ENCODE results near the gene WDR54.

The WDR54 gene

DNA sequence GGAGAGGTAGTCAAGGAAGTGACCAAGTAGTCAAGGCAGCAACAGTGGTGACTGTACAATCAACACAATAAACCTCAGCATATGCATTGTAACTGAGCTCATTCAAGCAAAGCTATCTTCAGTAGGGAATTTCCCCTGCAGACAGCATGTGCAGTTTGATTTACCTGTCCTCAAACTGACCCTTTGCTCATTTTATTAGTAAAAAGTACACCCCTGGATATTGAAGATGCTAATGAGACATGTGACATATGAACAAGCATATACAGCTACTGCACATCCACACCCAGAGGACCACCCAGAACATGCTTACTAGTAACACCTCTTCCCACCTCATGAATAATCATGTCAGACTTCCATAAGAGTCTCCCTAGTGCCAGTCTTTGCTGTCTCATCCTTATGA, 15.5 kb upstream of the WDR54 start:
- TF ChIP-seq, protein P1, sequence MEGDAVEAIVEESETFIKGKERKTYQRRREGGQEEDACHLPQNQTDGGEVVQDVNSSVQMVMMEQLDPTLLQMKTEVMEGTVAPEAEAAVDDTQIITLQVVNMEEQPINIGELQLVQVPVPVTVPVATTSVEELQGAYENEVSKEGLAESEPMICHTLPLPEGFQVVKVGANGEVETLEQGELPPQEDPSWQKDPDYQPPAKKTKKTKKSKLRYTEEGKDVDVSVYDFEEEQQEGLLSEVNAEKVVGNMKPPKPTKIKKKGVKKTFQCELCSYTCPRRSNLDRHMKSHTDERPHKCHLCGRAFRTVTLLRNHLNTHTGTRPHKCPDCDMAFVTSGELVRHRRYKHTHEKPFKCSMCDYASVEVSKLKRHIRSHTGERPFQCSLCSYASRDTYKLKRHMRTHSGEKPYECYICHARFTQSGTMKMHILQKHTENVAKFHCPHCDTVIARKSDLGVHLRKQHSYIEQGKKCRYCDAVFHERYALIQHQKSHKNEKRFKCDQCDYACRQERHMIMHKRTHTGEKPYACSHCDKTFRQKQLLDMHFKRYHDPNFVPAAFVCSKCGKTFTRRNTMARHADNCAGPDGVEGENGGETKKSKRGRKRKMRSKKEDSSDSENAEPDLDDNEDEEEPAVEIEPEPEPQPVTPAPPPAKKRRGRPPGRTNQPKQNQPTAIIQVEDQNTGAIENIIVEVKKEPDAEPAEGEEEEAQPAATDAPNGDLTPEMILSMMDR (conservative IDR thresholded peaks at IDR 0.05): no peak
- TF ChIP-seq ZFX (IDR thresholded peaks at IDR 0.05): no peak
- no peak overlapping the region for H3K27ac ChIP-seq

DNA sequence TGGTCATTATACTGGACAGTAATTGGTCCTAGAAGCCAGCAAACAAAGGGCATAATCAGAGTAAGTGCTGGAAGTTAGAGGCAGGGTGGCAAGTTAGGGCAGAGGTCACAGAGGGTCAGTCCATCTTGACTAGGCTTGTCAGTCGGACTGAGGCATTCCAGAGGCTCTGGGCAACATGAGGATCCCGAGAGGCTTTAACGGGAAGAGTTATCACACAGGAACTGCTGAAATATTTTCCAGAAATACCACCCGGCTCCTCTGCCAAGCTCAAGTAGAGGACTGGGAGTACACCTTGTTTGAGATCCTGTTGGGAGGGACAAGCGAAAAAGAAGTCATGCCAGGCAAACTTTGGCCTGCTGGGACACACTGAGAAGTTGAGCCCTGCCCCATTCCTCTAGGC, 13.8 kb upstream of the WDR54 start:
- TF ChIP-seq, protein P1 (conservative IDR thresholded peaks at IDR 0.05): no peak
- no peak for TF ChIP-seq ZFX (IDR thresholded peaks at IDR 0.05)
- H3K27ac ChIP-seq: no peak overlapping the region

DNA sequence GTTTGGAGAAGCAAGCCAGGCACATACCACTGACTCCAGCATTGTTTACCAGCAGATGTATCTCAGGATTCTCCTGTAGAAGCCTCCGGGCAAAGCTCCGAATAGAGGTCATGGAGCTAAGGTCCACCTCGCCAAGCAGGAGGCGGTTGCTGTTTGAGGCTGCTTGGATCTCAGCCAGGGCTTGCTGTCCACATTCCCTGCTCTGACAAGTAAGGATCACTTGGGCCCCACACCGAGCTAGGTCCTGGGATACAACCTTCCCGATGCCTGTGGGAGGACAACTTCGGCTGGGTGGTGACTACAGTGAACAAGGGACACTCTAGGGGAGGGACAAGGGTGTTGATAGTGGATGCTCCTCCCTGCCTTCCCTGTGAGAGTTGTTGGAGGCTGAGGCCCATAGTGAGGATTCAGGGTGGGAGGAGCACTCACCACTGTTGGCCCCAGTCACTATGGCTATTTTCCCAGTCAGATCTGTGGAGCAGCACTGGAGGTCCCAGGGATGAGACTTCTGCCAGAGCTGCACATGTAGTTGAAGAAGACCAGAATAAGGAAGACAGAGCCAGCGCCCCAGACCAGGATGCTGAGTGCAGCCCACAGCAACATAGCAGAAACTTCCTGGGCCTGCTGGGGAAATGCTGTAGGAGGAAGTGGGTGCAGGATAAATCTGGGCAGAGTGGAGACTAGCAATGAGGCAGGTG, 8.4 kb upstream of the WDR54 start:
- no peak overlapping the region for H3K27ac ChIP-seq
- TF ChIP-seq ZFX (IDR thresholded peaks at IDR 0.05): no peak
- TF ChIP-seq, protein P1 (conservative IDR thresholded peaks at IDR 0.05): no peak

DNA sequence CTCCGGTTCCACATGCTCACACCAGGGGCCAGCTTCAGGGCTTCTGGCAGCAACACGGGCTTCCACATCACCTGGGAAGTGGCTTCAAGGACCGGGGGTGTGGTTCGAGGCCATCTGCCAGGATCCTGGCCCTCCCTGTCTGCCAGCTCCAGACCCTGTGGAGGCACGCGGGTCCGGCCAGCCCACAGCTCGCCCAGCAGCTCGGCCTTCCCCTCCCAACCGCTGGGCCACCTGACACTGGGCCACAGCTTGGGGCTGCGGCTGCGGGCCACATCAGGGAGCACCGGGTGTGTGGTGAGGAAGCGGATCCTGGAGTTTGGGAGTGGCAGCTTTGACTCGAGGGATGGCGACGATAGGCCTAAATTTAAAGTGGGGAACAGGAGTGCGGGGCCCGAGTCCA, 7.1 kb upstream of the WDR54 start:
- no peak overlapping the region for H3K27ac ChIP-seq
- TF ChIP-seq, protein P1 (conservative IDR thresholded peaks at IDR 0.05): no peak
- no peak for TF ChIP-seq ZFX (IDR thresholded peaks at IDR 0.05)

DNA sequence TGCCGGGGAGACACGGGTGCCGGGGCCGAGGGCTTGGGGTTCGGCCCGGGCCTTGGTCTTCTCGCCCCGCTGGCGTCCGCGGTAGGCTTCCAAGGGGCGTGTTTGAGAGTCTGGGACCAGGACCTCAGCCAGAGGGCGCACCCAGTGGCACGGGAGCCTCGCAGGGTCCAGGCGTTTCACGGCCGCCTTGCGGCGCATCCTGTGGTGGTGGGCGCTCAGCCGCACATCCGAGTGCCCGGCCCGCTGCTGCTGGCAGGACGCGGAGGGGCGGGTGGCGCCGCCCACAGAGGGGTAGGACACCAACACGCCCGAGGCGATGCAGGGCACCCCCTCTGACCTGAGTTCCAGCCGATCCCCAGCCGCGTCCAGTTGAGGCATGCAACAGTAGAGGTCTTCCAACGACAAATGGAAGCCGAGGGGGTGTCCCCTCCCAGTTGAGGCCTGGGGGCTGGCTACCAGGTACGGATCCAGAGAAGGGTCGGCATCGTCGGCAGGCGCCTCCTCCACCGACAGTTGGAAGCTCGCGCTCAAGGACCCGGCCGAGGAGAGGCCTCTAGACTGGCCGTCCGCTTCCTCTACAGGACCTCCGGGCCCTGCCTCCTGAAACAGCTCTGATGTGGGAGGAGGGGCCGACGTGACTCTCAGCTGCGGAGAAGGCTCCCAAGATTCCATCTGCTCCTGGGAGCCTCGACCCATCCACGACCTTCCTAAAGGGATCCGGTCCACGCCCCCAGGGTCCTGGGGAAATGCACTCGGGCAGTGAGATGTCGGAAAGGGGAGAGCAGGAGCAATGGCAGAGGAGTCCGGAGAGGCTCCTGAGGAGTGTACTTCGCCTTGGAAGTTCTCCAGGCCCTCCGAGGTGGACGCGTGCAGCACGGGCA, 6.4 kb upstream of the WDR54 start:
- TF ChIP-seq ZFX (IDR thresholded peaks at IDR 0.05): no peak
- TF ChIP-seq, protein P1 (conservative IDR thresholded peaks at IDR 0.05): no peak

DNA sequence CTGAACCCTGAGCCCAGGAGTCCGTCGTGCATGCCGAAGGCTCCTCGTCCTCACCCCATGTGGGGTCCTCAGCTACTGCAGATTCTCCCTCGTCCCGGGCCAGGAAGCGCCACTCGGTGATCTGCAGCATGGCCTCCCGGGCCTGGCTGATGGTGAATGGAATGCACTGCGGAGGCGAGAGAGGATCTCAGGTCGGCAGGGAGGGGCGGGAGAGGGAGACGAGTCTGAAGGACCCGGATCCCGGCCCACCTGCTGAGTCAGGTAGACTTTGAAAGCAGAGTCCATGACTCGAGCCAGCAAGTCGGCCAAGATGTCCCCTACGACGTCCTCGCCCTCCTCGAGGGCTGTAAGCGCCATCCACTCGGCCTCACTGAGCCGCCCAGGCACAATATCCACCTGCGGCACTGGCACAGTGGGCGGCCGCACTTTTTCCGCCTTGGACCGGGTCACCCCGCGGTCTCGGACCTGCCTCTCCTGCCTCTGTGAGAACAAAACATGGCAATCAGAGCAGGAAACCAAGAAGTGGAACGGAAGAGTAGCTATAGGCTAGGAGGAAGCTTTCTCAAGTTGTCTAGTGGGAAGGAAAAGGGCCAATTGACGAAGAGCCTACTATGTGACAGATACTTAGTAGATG, 5.7 kb upstream of the WDR54 start:
- TF ChIP-seq ZFX (IDR thresholded peaks at IDR 0.05): no peak
- TF ChIP-seq, protein P1 (conservative IDR thresholded peaks at IDR 0.05): no peak
- H3K27ac ChIP-seq: no peak overlapping the region

More for the DNA sequence above, 6.4 kb upstream of the WDR54 start:
- no peak overlapping the region for H3K27ac ChIP-seq

DNA sequence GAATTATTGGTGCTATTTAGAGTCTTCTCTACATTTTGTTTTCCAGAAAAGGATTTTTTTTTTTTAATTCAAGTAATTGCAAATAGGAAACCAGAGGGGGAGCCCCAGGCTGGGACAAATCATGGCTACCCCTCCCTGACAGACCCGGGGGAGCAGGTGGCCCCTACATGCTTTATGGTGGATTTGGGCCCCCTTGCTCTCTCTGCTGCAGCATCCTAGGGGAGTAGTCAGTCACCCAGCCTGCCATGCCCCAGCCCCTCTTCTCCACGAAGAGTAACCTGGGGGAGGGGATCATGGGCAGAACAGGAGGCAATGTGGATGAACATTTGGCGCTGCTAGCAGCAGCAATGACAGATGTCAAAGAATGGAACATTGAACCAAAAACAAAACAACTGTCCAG, 4.8 kb upstream of the WDR54 start:
- no peak for TF ChIP-seq ZFX (IDR thresholded peaks at IDR 0.05)
- TF ChIP-seq, protein P1 (conservative IDR thresholded peaks at IDR 0.05): no peak
- no peak overlapping the region for H3K27ac ChIP-seq

All from C4-2B (cell line).